ENCODE results near the gene FTCD.

Gene FTCD

GRCh38 chr21:46087641-46088040 is 67.7 kb downstream of the FTCD start:
- H3K27ac ChIP-seq (ENCODE audit: insufficient read depth, low read length, poor library complexity, severe bottlenecking): no peak overlapping the region
- no peaks in the 10 kb centered on the region for H3K9me3 ChIP-seq (ENCODE audit: control insufficient read depth, low read length)
- H3K36me3 ChIP-seq (ENCODE audit: control insufficient read depth, insufficient read depth, low read length): no peaks in the 10 kb centered on the region
- H3K4me3 ChIP-seq (ENCODE audit: insufficient read depth, low read depth, low read length, poor library complexity, severe bottlenecking): no peak overlapping the region
- H3K27me3 ChIP-seq (replicated peaks; ENCODE audit: control insufficient read depth, insufficient read depth, low read length, poor library complexity, severe bottlenecking): no peaks in the 10 kb centered on the region
- no peak for DNase-seq
- H3K4me1 ChIP-seq (ENCODE audit: control insufficient read depth, insufficient read depth, low read length, poor library complexity, severe bottlenecking): no peaks in the 10 kb centered on the region
